GM13977 (cell line): ENCODE measurements around the gene TMEM63B.
A peak's percentile ranks its signal among the peaks of the same experiment; 100 is the strongest.
"Not testable (repeated sequence)": the region's sequence is repeated elsewhere in the genome, so short reads cannot be mapped to it uniquely, and the experiment has no call there.

Source experiments
- DNase-seq: peaks from one replicate; pipeline ENCODE4 v3.0.0; 2012; ENCODE audit warnings: low spot score
- CTCF ChIP-seq: IDR thresholded peaks from 2 replicates; pipeline ENCODE4 v1.5.1; 2012; ENCODE audit warnings: mild to moderate bottlenecking, control low read depth; ENCODE audit not compliant: insufficient read depth; ENCODE audit errors: extremely low read depth, missing control alignments
- in situ Hi-C: fragments of 300-500 bp; cut with MboI; formaldehyde crosslinking; loops from one replicate; pipeline ENCODE4 v1.12.0; 2022; ENCODE audit warnings: low sequenced_read_pairs, low pct_unique_long_range_greater_than_20kb, mixed read lengths, inconsistent platforms; ENCODE audit not compliant: unreplicated experiment

Gene TMEM63B

GRCh38 chr6:44188819-44189218, 61.5 kb downstream of the TMEM63B start:
- in situ Hi-C loops = no loop called here
- no peak for TF ChIP-seq CTCF

GRCh38 chr6:44189257-44189656, 61.9 kb downstream of the TMEM63B start:
- no peak for DNase-seq
- no peak for TF ChIP-seq CTCF
- in situ Hi-C loops = no loop called here

More at GRCh38 chr6:44188819-44189218, 61.5 kb downstream of the TMEM63B start:
- no peak for DNase-seq

GRCh38 chr6:44190715-44191114, 63.4 kb downstream of the TMEM63B start:
- in situ Hi-C loops = no loop called here
- DNase-seq = peak; percentile 79
- no peak for TF ChIP-seq CTCF

GRCh38 chr6:44192428-44193041, 65.2 kb downstream of the TMEM63B start:
- no peak for DNase-seq
- no peak for TF ChIP-seq CTCF
- in situ Hi-C loops = no loop called here

- in situ Hi-C loops = no loop called here
- no peak for TF ChIP-seq CTCF
- DNase-seq = no peak
Measured at GRCh38 chr6:44193307-44193910, 66.1 kb downstream of the TMEM63B start.

GRCh38 chr6:44194326-44194725, 67.0 kb downstream of the TMEM63B start:
- no peak for DNase-seq
- TF ChIP-seq CTCF = no peak
- in situ Hi-C loops = no loop called here

- DNase-seq, in situ Hi-C loops: not testable (repeated sequence)
Measured at GRCh38 chr6:44196351-44196750, 69.0 kb downstream of the TMEM63B start.
